ENCODE data around the gene GCGR.

Gene GCGR

GRCh38 chr17:81803728-81804558 is at the start of gene GCGR:
TSS of gene GCGR (plus strand) at chr17:81804150. CDS start at chr17:81809019, 4,869 bp downstream.
- no peak for DNase-seq

- DNase-seq, result no peak
Measured at GRCh38 chr17:81792675-81793615, 11.0 kb upstream of the GCGR start.

- DNase-seq, result no peak
Measured at GRCh38 chr17:81794074-81794476, 9.9 kb upstream of the GCGR start.

GRCh38 chr17:81794509-81794908 is 9.4 kb upstream of the GCGR start:
- DNase-seq, result no peak

GRCh38 chr17:81801327-81801726 is 2.6 kb upstream of the GCGR start:
- DNase-seq, result no peak

- DNase-seq, result no peak
Measured at GRCh38 chr17:81802048-81802758, 1.7 kb upstream of the GCGR start.

GRCh38 chr17:81802856-81803643 is 900 bp upstream of the GCGR start:
- DNase-seq, result no peak

GRCh38 chr17:81804559-81805399 is 829 bp downstream of the GCGR start:
- DNase-seq, result no peak

GRCh38 chr17:81805707-81806460 is 1.9 kb downstream of the GCGR start:
- DNase-seq, result no peak

- DNase-seq, result no peak
Measured at GRCh38 chr17:81806461-81807209, 2.7 kb downstream of the GCGR start.

GRCh38 chr17:81807210-81807719 is 3.3 kb downstream of the GCGR start:
- no peak for DNase-seq

- no peak for DNase-seq
Measured at GRCh38 chr17:81807839-81808238, 3.9 kb downstream of the GCGR start.

- no peak for DNase-seq
Measured at GRCh38 chr17:81808778-81809555, 5.0 kb downstream of the GCGR start.

GRCh38 chr17:81809556-81809998 is 5.6 kb downstream of the GCGR start:
- no peak for DNase-seq

- no peak for DNase-seq
Measured at GRCh38 chr17:81810476-81810875, 6.5 kb downstream of the GCGR start.

- DNase-seq, result no peak
Measured at GRCh38 chr17:81810892-81811704, 7.1 kb downstream of the GCGR start.

- no peak for DNase-seq
Measured at GRCh38 chr17:81811705-81812570, 8.0 kb downstream of the GCGR start.
